Left forelimb (tissue), 1 donor: ENCODE results near the gene PACRGL.

ENCODE experiments used
- DNase-seq: peaks from one replicate; pipeline ENCODE4 v3.0.0-alpha.2; 2018; ENCODE audit warnings: low spot score

The PACRGL gene

GRCh38 chr4:20700007-20700761 lies at the start of gene PACRGL:
PACRGL (plus strand) TSS chr4:20700458; CDS start chr4:20704482, 4,024 bp downstream.
- peak; percentile 94 for DNase-seq

- DNase-seq: no peak
These were observed 47.9 kb upstream of the PACRGL start for GRCh38 chr4:20652226-20652885.

DNA sequence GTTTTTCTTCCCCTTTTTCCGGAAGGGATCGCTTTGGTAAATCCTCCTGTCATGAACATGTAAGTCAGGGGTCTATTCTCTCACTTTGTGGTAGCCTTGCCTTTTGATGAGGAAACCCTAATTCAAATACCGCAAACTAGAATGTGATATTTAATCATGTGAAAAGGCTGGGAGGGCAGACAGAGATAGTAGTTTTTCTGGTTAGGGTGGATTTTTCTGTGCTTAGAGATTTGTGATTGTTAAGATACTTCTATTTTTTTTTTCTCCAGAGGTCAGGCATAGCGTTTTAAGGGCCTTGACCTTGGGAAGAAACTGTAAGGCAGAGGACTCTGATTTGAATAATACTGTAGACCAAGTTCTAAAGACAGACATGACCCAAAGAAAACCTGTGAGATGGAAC lies 41.8 kb upstream of the PACRGL start:
- DNase-seq: no peak

DNA sequence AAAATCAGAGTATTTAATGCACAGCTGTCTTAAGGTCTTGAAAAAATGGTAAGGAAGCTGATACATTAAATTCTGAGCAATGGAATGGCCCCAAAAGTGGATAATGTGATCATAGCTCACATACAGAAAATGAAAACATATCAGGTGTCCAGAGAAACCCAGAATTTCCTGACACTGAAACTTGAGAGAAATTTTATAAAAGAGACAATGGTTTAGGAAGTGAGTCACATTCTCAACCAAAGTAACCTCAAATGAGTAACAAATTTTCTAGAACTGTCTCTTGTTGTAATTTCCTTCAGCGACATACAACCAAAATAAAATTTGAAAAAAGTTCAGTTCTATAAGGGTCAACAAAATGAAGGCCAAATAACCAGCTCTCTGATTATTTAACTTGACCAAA lies 37.4 kb upstream of the PACRGL start:
- no peak for DNase-seq

DNA sequence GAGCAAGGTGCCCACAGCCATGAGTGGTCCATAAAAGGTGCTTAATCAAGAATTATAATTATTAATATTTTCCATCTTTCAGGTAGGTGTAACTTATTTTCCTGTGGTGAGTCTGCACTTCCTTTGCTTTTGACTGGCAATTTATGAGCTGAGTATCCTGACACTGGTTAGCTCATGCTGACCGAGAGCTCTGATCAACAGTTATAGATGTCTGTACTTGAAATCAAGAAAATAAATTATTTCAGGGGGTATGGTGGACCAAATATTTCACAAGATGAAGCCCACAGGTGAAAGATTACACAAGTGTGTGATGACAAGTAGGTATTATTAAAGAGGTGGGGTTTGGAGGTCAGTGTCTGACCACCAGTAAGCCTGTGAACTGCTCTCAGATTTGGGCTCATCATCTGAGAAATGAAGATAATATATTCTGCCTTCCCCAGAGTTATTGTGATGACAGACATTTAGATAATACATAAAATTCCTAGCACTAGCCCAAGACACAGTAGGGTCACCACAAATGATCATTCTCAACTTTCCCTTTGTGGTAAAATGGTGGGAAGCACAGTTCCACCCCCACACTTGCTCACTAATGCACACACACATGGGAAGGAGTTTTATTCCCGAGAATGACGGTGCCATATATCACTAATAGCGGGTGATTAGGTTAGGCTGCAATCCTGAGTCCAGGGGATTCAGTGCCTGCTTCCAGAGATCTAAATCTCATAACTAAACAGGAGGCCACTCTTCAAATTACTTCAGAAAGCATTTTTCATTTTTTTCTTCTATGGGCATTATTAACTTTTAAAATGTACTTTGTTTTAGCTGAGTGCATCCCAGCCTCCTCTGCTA lies 34.0 kb upstream of the PACRGL start:
- DNase-seq: no peak

DNA sequence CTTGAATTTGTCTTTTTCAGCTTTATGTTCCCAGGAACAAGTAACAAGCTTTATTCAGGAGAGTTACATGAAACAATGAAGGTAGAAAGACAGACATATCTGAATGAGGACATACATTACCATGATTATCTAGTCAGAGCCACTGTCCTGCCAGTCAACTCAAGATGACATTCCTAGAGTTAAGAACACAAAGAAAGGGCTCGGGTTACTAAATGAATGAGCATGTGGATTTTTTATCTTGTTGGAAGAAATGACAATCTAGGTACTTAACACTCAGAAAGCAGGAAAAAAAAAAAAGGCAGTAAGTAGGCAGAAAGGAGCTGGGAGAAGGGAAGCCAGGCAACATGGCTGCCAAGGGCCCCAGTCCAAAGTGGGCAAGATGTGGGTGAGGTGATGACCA lies 28.0 kb upstream of the PACRGL start:
- no peak for DNase-seq

DNA sequence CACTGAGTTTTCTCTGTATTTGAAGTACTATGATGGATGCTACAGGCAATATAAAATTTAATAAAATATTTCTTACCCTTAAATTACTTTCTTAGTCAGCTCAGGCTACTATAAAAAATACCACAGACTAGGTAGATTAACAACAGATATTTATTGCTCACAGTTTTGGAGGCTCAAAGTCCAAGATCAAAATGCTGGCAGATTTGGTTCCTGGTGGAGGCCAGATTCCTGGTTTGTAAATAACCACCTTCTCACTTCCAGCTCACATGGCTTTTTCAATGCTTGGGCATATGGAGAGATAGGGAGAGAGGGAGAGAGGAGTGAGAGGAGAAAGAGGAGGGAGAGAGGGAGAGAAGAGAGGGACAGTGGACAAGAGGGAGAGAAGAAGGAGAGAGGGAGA lies 24.5 kb upstream of the PACRGL start:
- DNase-seq: no peak

GRCh38 chr4:20676501-20677197 lies 23.6 kb upstream of the PACRGL start:
- no peak for DNase-seq

GRCh38 chr4:20678400-20678799 lies 21.9 kb upstream of the PACRGL start:
- DNase-seq: no peak

GRCh38 chr4:20679951-20680350 lies 20.3 kb upstream of the PACRGL start:
- DNase-seq: no peak

DNA sequence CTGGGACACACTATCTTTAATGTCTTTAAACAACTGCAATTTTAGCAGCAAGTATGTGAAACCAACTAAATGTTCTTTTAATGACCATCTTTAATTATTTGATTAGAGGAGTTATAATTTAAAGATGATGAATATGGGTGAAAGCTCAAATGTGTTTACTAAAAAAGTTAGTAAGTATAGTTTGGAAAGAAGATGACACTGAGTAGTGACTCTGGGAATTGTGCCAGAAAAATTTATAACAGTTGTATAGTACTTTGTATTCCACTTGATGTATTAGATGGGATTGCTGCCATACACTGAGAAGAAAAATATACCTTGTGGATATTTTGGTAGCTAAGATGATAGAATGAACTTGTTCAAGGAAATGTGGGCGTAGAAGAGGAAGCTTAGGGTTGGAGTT lies 19.5 kb upstream of the PACRGL start:
- DNase-seq: no peak

DNA sequence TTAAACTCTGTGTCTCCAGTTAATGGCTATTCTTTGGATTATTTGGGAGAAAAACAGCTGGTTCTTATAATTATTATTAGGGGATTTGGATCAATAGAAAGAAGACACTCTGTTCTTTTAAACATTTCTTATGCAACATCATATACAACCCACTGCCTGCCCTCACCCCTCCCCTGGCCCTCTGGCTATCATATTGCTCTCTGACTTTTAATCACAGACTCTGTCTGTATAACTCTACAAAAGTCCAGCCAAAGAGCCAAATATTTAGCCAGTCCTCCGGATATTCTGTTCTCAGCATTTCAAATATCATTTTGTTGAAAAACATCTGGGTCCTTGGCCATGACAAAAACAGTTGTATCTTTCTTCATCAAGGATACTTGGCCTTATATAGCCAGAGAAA lies 19.0 kb upstream of the PACRGL start:
- DNase-seq: no peak

- no peak for DNase-seq
These were observed 17.4 kb upstream of the PACRGL start for GRCh38 chr4:20682853-20683252.

- DNase-seq: no peak
These were observed 16.5 kb upstream of the PACRGL start for GRCh38 chr4:20683766-20684165.

- no peak for DNase-seq
These were observed 15.2 kb upstream of the PACRGL start for GRCh38 chr4:20684852-20685763.

DNA sequence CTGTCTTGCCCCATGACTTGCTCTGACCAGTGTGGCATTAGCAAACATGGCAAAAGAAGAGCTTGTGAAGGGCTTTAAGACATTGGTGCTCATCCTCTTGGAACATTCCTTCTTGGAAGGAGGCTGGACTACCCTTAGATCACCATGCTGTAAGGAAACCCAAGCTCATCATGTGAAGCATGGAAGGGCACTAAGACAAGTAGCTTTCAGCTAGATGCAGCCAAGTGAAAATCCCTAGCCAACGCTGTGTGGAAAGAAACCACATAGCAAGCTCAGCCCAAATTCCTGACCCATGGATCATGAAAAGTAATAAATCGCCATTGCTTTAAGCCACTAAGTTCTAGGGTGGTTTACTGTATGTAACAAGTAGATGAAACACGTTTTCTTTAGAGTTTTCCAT lies 12.4 kb upstream of the PACRGL start:
- no peak for DNase-seq

- no peak for DNase-seq
These were observed 3.4 kb upstream of the PACRGL start for GRCh38 chr4:20696815-20697214.

- DNase-seq: no peak
These were observed 1.9 kb upstream of the PACRGL start for GRCh38 chr4:20698382-20698781.

GRCh38 chr4:20698820-20699219 lies 1.4 kb upstream of the PACRGL start:
- DNase-seq: no peak

GRCh38 chr4:20711335-20711734 lies 11.1 kb downstream of the PACRGL start:
- no peak for DNase-seq

GRCh38 chr4:20723019-20723418 lies 22.8 kb downstream of the PACRGL start:
- no peak for DNase-seq
